Activated naive CD4-positive, alpha-beta T cell treated with anti-CD3 and anti-CD28 coated beads, Interleukin-2, amount 50 U/mL, for 72 hours (primary cell): ENCODE data around the gene ASL. TPM values are rescaled to one million over a fixed set of nuclear protein-coding genes. Genes with fewer than 3 reads are reported as not detected.
A peak's percentile ranks its signal among the peaks of the same experiment; 100 is the strongest.

Experiments used
- ATAC-seq, 2 donors: fragments of 150-1000 bp; cut with Tn5 transposase; 2 replicates each; pipeline ENCODE4 v1.10.0; 2021; ENCODE audit warnings: mild to moderate bottlenecking in 2 of 2, moderate library complexity in 2 of 2
- DNase-seq, 2 donors: peaks; one replicate each; pipeline ENCODE4 v3.0.0; 2021 to 2022; ENCODE audit warnings: low spot score in 2 of 2
- H3K27ac Mint-ChIP-seq, 2 donors: one replicate each; pipeline ENCODE4 v1.8.0; 2022; ENCODE audit warnings: mild to moderate bottlenecking in 2 of 2, mixed read lengths in 2 of 2
- H3K36me3 Mint-ChIP-seq, 2 donors: one replicate each; pipeline ENCODE4 v1.8.0; 2022; ENCODE audit warnings: mixed read lengths in 2 of 2
- H3K9me3 Mint-ChIP-seq, 2 donors: one replicate each; pipeline ENCODE4 v1.8.0; 2022; ENCODE audit warnings: mixed read lengths in 2 of 2
- total RNA-seq, 2 donors: library from RNA; stranded (reverse); gene quantifications; one replicate each; pipeline ENCODE4 v1.2.3, GENCODE V29; 2022

The ASL gene
- total RNA-seq, 2 donors from 2014 or later = 22.6 to 30.7 TPM

DNA sequence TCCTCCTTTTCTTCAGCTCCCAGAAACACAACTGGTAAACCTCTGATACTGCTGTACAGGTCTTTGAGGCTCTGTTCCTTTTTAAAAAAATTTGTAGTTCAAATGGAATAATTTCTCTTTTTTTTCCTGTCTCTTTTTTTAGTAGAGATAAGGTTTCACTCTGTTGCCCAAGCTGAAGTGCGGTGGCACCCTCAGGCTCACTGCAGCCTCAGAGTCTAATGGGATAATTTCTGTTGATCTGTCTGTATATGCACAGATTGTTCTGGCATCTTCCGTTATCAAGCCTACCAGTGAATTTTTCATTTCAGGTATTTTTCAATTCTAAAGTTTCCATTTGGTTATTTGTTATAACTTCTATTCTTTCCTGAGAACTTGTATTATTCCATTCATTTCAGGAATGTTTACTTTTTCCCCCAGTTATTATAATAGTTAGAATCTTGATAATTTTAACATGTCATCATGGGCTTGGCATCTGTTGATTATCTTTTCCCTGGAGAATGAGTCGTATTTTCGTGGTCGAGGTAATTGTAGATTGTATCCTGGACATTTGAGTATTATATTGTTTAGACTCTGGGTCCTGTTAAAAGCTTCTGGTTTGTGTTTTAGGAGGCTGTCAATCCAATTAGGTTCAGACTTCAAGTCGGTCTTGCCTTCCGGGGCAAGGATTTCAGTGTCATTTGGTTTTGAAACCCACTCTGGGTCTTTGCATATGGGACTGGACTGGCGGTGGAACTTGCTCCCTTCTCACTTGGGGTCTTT is 63.6 kb downstream of the ASL start:
- no peak for ATAC-seq
- Mint-ChIP-seq H3K27ac (peak overlapping the region; percentile 39 to 68), H3K9me3 (no peaks in the 10 kb centered on the region), H3K36me3 (peaks cover 16 to 21% of the 10 kb centered on the region in 2 donors)
- DNase-seq = no peak

- Mint-ChIP-seq H3K9me3 (no peaks in the 10 kb centered on the region), H3K27ac (no peak overlapping the region), H3K36me3 (peaks cover 14 to 22% of the 10 kb centered on the region in 2 donors)
- DNase-seq (no peak), ATAC-seq (no peak)
Observed at GRCh38 chr7:66140924-66141323, 65.3 kb downstream of the ASL start.

GRCh38 chr7:66142334-66142733 is 66.7 kb downstream of the ASL start:
- ATAC-seq (no peak), DNase-seq (no peak)
- Mint-ChIP-seq H3K27ac (no peak overlapping the region), H3K36me3 (peaks cover 18 to 32% of the 10 kb centered on the region in 2 donors), H3K9me3 (no peaks in the 10 kb centered on the region)

- no peak for ATAC-seq
- no peak for DNase-seq
- peaks cover 18 to 32% of the 10 kb centered on the region in 2 donors for H3K36me3 Mint-ChIP-seq
- H3K9me3 Mint-ChIP-seq = no peaks in the 10 kb centered on the region
- H3K27ac Mint-ChIP-seq = peak overlapping the region; percentile 52 to 81
Observed at GRCh38 chr7:66142996-66143395, 67.4 kb downstream of the ASL start.

Other genes starting within 250 kb of the ASL start
- gene VKORC1L1, start 202.7 kb upstream of the ASL start, total RNA-seq = 10 to 100 TPM; 12.0 to 13.6 TPM
- gene GUSB, start 93.6 kb upstream of the ASL start, total RNA-seq = 10 to 100 TPM; 49.3 to 89.6 TPM
- gene CRCP, start 39.0 kb downstream of the ASL start, total RNA-seq = 10 to 100 TPM; 18.9 to 33.9 TPM
- gene TPST1, start 129.5 kb downstream of the ASL start, total RNA-seq = 1 to 10 TPM; 1.6 to 4.4 TPM